HUES48 (cell line): ENCODE data around the gene TEAD3.
A peak's percentile ranks its signal among the peaks of the same experiment; 100 is the strongest.
"Not testable (repeated sequence)": the region's sequence is repeated elsewhere in the genome, so short reads cannot be mapped to it uniquely, and the experiment has no call there.

Source experiments
- H3K27ac ChIP-seq: one replicate; pipeline ENCODE4 v1.7.0; 2013; ENCODE audit warnings: low read depth, low read length, inconsistent platforms
- H3K27me3 ChIP-seq: 2 replicates; pipeline ENCODE4 v1.6.1; 2013; ENCODE audit warnings: mild to moderate bottlenecking, low read length; ENCODE audit not compliant: control insufficient read depth, insufficient read depth
- H3K36me3 ChIP-seq: 2 replicates; pipeline ENCODE4 v1.6.1; 2013; ENCODE audit warnings: low read length; ENCODE audit not compliant: control insufficient read depth, insufficient read depth
- H3K4me1 ChIP-seq: 2 replicates; pipeline ENCODE4 v1.6.1; 2013; ENCODE audit warnings: mild to moderate bottlenecking, low read length; ENCODE audit not compliant: control insufficient read depth, insufficient read depth
- H3K4me3 ChIP-seq: 2 replicates; pipeline ENCODE4 v1.5.1; 2013; ENCODE audit warnings: mild to moderate bottlenecking, low read depth, low read length
- H3K9ac ChIP-seq: 2 replicates; pipeline ENCODE4 v1.6.1; 2013; ENCODE audit warnings: mild to moderate bottlenecking, low read depth, low read length, moderate library complexity
- H3K9me3 ChIP-seq: 2 replicates; pipeline ENCODE4 v1.6.1; 2013; ENCODE audit warnings: low read length; ENCODE audit not compliant: control insufficient read depth, insufficient read depth

Gene TEAD3

DNA sequence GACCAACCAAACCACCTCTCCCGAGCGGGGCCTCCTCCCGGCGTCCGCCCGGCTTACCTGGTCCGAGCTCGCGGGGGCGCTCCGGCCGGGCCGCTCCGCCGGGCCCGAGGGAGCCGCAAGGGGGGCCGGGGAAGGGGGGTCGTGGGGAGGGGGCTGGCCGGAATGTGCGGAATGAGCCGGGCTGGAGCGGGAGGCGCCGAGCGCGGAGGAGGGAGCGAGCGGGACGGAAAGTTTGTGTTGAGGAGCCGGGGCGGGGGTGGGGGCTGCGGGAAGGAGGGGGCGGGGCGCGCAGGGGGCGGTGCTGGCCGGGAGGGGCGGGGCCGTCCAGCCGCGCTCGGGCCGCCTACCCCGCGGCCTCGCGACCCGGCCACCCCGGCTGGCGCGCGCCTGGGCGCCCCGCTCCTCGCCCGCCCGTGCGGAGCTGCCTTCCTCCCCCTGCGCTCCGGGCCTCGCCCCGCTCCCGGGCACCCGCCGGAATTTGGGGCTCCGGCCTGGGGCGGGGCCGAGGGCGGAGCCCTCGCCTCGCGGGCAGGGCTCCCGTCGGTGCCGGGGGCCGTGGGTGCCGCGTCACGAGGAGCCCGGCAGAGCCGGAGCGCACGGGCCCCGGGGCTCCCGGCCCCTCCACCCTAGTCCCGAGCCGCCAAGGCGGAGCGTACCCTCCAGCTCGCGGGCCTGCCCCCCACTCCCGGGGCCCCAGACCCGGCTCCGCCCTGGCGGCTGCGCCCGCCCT lies at the start of gene TEAD3:
Gene TEAD3 (minus strand): TSS at position 239 of the 730 bp plus-strand sequence.
- no peaks in the 10 kb centered on the region for H3K9me3 ChIP-seq
- H3K27me3 ChIP-seq, result peaks cover 26% of the 10 kb centered on the region
- H3K27ac ChIP-seq, result peak within 1 kb of the TSS; percentile 83
- peaks cover 55% of the 10 kb centered on the region for H3K4me1 ChIP-seq
- peak within 1 kb of the TSS; percentile 80 for H3K9ac ChIP-seq
- H3K4me3 ChIP-seq, result peak within 1 kb of the TSS; percentile 75
- no peaks in the 10 kb centered on the region for H3K36me3 ChIP-seq

DNA sequence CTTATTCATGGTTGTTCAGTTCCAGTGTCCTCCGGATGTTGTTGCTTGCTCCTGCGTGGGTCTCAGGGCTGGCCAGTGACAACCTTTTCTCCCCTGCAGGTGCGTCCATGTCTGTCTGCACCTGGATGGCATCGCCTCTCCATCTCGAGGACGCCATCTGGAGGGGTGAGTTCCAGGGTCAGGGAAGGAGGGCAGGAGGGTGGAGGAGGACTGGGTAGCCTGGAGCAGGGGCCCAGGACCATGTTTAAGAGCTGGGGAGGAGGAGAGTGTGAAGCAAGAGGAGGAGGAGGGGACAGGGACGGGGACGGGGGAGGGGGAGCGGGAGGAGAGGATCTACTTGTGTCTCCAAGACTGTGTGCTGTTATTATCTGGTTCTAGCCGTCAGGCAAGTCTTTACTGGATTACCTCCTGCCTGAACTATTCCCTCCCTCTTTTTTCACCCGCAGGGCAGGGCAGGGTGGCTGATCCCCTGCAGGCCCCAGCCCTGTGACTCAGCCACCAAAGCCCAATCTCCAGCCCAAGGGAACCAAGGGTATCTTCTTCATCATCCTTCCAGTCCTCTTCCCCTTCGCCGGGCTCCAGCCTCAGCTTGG lies 48.0 kb upstream of the TEAD3 start:
- no peaks in the 10 kb centered on the region for H3K36me3 ChIP-seq
- H3K9ac ChIP-seq, result no peak overlapping the region

DNA sequence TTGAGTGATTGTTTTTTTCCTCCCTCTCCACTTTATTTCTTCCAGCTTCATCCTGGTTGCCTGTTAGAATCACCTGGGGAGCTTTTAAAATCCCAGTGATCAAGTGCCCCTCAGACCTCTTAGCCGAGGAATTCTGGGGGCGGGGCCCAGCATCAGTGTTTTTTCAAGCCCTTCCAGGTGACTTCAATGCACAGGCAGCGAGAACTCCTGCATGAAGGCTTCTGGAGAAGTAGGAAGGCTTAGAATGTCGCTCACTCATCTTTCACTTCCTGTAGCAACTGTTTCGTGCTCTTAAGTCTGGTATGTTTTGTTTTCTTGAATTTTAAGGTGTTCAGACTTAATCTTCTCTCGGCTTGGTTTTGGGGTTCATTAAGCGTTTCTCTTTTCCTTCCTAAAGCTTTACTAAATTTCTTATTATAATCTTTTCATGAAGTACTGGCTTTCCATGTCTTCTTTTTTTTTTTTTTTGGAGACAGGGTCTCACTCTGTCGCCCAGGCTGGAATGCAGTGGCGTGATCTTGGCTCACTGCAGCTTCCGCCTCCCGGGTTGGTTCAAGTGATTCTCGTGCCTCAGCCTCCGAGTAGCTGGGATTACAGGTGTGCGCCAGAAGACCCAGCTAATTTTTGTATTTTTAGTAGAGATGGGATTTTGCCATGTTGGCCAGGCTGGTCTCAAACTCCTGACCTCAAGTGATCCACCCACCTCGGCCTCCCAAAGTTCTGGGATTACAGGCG lies 46.7 kb upstream of the TEAD3 start:
- Histone ChIP-seq H3K27me3 (no peaks in the 10 kb centered on the region), H3K4me1 (no peaks in the 10 kb centered on the region), H3K36me3 (no peaks in the 10 kb centered on the region), H3K9ac (no peak overlapping the region), H3K4me3 (no peak overlapping the region), H3K9me3 (no peaks in the 10 kb centered on the region), H3K27ac (no peak overlapping the region)

More for the DNA sequence above, 48.0 kb upstream of the TEAD3 start:
- H3K4me1 ChIP-seq, result no peaks in the 10 kb centered on the region
- H3K27me3 ChIP-seq, result no peaks in the 10 kb centered on the region
- no peak overlapping the region for H3K27ac ChIP-seq
- no peak overlapping the region for H3K4me3 ChIP-seq
- no peaks in the 10 kb centered on the region for H3K9me3 ChIP-seq

DNA sequence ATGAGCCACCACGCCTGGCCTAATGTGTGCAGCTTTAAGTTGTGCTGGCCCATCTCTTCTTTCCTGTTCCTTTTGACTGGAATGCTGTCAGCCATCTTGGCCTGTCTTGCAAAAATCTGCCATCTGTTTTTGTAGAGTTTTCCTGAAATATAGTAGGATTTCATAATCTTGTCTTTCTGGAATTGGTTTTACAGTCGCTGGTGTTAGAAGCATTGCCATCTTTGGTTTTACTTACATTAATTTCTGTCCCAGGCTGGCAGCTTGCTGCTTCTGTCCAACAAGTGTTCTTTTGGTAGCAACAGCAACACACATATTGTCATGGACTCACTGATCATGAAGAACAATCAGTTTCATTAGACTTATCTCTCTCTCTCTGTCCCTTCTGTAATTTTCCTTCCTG lies 45.0 kb upstream of the TEAD3 start:
- H3K27ac ChIP-seq, result no peak overlapping the region
- H3K9me3 ChIP-seq, result no peaks in the 10 kb centered on the region
- H3K4me3 ChIP-seq, result no peak overlapping the region
- no peak overlapping the region for H3K9ac ChIP-seq
- no peaks in the 10 kb centered on the region for H3K36me3 ChIP-seq
- no peaks in the 10 kb centered on the region for H3K4me1 ChIP-seq
- H3K27me3 ChIP-seq, result no peaks in the 10 kb centered on the region

DNA sequence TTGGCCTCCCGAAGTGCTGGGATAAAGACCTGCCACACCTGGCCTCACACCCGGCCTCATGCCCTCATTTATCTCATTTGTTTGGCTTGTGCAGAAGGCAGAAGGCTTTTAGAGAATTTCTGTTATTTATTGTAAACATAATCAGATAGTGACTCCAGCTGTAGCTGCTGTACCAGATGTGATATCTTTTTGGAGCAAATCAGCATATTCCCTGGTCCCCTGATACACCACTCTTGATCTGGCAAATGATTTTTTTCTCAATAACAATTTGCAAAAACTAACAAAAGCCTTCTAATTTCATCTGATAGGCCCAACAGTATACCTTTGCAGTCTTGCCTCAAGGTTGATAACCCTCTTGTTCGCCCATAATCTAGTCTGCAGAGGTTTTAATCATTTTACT lies 42.3 kb upstream of the TEAD3 start:
- Histone ChIP-seq H3K27me3 (no peaks in the 10 kb centered on the region), H3K4me3 (no peak overlapping the region), H3K36me3 (no peaks in the 10 kb centered on the region), H3K4me1 (peaks cover 3% of the 10 kb centered on the region), H3K9me3 (no peaks in the 10 kb centered on the region), H3K27ac (no peak overlapping the region), H3K9ac (no peak overlapping the region)

DNA sequence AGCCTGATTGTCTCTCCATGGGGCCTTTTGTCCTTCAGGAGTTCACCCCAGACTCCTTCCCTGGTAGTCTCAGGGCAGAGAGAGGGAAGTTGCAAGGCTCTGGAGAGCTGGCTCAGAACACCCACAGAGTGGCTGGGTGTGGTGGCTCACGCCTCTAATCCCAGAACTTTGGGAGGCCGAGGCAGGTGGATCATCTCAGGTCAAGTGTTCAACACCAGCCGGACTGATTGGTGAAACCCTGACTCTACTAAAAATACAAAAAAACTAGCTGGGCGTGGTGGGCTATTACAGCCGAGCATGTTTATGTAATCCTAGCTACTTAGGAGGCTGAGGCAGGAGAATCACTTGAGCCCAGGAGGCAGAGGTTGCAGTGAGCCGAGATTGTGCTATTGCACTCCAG lies 39.0 kb upstream of the TEAD3 start:
- not testable (repeated sequence) for H3K27me3 ChIP-seq, H3K36me3 ChIP-seq, H3K4me1 ChIP-seq, H3K9ac ChIP-seq, H3K27ac ChIP-seq, H3K9me3 ChIP-seq, H3K4me3 ChIP-seq

DNA sequence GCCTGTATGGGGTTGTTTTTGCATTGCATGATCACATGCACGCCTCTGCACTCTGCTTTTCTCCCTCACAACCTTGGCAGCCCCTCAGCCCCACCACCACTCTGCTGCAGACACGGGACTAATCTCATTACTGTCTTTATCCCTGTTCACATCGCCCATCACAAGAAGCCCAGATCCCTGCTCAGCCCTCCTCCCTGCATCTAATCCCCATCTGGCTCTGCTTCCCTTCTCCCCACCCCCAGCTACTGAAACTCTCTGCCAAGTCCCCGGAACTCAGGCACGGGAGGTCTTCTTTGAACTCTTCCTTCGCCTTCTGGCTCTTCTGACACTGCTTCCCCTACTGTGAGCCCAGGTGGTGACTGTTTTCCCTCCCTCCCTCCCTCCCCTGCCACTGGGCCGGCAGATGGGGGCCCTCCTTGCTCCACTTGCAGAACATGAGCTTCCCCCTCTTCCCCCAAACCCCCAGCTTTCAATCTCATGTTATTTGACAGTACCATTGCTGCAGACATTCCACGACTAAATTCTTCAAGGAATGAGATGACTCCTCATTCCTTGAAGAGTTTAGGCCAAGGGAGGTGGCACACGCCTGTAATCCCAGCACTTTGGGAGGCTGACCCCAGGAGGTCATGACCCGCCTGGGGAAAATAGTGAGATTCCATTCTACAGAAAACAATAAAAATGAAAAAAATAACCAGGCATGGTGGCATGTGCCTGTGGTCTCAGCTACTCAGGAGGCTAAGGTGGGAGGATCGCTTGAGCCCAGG lies 37.7 kb upstream of the TEAD3 start:
- Histone ChIP-seq H3K27ac (no peak overlapping the region), H3K27me3 (no peaks in the 10 kb centered on the region), H3K4me3 (no peak overlapping the region)

DNA sequence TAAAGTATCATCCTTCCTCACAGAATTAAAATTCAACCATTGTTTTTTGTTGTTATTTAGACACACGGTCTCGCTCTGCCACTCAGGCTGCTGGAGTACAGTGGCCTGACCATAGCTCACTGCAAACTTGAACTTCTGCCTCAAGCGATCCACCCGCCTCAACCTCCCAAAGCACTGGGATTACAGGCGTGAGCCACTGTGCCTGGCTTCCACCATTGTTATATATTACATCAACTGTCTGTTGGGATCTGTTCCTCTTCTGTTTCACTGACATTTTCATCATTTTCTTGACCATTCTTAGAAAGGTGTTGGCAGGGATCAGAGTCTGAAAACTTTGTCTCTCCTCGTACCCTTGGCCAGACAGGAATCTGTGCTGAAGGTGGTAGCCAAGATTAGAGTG lies 37.1 kb upstream of the TEAD3 start:
- Histone ChIP-seq H3K9ac (no peak overlapping the region), H3K4me1 (peaks cover 7% of the 10 kb centered on the region), H3K9me3 (no peaks in the 10 kb centered on the region), H3K36me3 (no peaks in the 10 kb centered on the region), H3K27ac (no peak overlapping the region), H3K4me3 (no peak overlapping the region), H3K27me3 (no peaks in the 10 kb centered on the region)

More for the DNA sequence above, 37.7 kb upstream of the TEAD3 start:
- H3K36me3 ChIP-seq, result no peaks in the 10 kb centered on the region
- H3K4me1 ChIP-seq, result peaks cover 7% of the 10 kb centered on the region
- H3K9ac ChIP-seq, result no peak overlapping the region
- no peaks in the 10 kb centered on the region for H3K9me3 ChIP-seq

DNA sequence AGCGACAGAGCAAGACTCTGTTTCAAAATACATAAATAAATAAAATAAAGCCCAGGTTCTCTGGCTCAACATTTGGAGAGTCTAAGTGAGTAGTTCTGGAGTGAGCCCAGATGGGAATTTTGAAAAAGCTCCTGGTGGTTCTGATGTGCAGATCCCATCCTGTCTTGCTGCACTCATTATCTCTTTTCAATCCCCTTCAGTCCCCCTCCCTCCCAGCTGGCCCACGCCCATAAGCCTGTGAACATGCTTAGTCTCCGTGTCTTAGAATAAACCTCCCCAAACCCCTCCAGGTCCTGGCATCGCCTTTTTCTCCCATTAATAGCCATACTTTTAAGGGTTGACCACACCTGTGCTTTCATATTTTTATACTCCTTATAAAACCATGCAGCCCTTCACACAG lies 35.2 kb upstream of the TEAD3 start:
- Histone ChIP-seq H3K36me3 (no peaks in the 10 kb centered on the region), H3K4me1 (peaks cover 7% of the 10 kb centered on the region), H3K9me3 (no peaks in the 10 kb centered on the region), H3K9ac (no peak overlapping the region), H3K27ac (no peak overlapping the region), H3K4me3 (no peak overlapping the region), H3K27me3 (no peaks in the 10 kb centered on the region)

DNA sequence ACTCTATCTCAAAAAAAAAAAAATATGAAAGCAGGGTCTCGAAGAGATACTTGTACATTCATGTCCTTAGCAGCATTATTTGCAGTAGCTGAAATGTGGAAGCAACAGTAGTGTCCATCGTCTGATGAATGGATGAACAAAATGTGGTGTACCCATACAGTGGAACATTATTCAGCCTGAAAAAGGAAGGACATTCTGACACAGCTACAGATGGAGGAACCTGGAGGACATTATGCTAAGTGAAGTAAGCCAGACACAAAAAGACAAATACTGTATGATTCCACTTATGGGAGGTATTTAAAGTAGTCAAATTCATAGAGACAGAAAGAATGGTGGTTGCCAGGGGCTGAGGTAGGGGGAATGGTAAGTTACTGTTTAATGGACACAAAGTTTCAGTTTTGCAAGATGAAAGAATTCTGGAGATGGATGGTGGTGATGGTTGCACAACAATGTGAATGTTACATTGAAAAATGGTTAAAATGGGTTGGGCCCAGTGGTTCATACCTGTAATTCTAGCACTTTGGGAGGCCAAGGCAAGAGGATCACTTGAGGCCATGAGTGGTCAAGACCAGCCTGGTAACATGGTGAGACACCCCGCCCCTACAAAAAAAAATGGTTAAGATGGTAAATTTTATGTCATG lies 27.6 kb upstream of the TEAD3 start:
- no peak overlapping the region for H3K9ac ChIP-seq
- no peak overlapping the region for H3K4me3 ChIP-seq
- no peaks in the 10 kb centered on the region; the same call in 1 of the 2 replicates for H3K27me3 ChIP-seq
- H3K9me3 ChIP-seq, result no peaks in the 10 kb centered on the region
- peaks cover 12% of the 10 kb centered on the region; the same call in 1 of the 2 replicates for H3K4me1 ChIP-seq
- H3K36me3 ChIP-seq, result no peaks in the 10 kb centered on the region
- H3K27ac ChIP-seq, result no peak overlapping the region
